ENCODE measurements around the gene CNIH2.

GRCh38 chr11:66321606-66322005 lies 43.6 kb downstream of the CNIH2 start:
- no peak for TF ChIP-seq JUN (CRISPR knock-in tag; IDR thresholded peaks at IDR 0.05)
- no peak for TF ChIP-seq CTCF (CRISPR knock-in tag; IDR thresholded peaks at IDR 0.05)
- TF ChIP-seq TAF1 (CRISPR knock-in tag; IDR thresholded peaks at IDR 0.05), result no peak
- no peak for TF ChIP-seq ZBTB33 (CRISPR knock-in tag; IDR thresholded peaks at IDR 0.05)
- TF ChIP-seq ZFP36 (IDR thresholded peaks at IDR 0.05; ENCODE audit: borderline replicate concordance, low read depth, low read length, partially characterized antibody), result no peak
- no peak for TF ChIP-seq GLMP (CRISPR knock-in tag; IDR thresholded peaks at IDR 0.05; ENCODE audit: borderline replicate concordance)
- no peak for TF ChIP-seq ZNF281 (CRISPR knock-in tag; IDR thresholded peaks at IDR 0.05; ENCODE audit: borderline replicate concordance)

Data from HepG2 (cell line).